ENCODE data around the gene SLC51A. TPM values are rescaled to one million over a fixed set of nuclear protein-coding genes. Genes with fewer than 3 reads are reported as not detected.
"Not testable (repeated sequence)": the region's sequence is repeated elsewhere in the genome, so short reads cannot be mapped to it uniquely, and the experiment has no call there.

SLC51A gene
- polyA plus RNA-seq, 3 donors: 0.33 to 0.79 TPM; not detected in 1

GRCh38 chr3:196209944-196210672, 6.2 kb upstream of the SLC51A start:
- WGBS, 3 donors: 83 to 95% (median 92%) methylated on average over 11 of the region's 11 CpGs
- not testable (repeated sequence) for H3K27ac ChIP-seq (ENCODE audit: low read depth, low read length)

- WGBS, 3 donors: 63 to 78% (median 71%) methylated on average over 23 of the region's 23 CpGs
Observed at GRCh38 chr3:196210673-196211556, 5.4 kb upstream of the SLC51A start, which contains the start of gene ZDHHC19. Gene ZDHHC19, minus strand, starts transcription at chr3:196211400. Its CDS starts 85 bp downstream, at chr3:196211315.

GRCh38 chr3:196214783-196215441, 1.4 kb upstream of the SLC51A start:
- H3K27ac ChIP-seq (ENCODE audit: low read depth, low read length): no peak overlapping the region
- WGBS, 3 donors: 77 to 91% (median 84%) methylated on average over 16 of the region's 16 CpGs

More at GRCh38 chr3:196210673-196211556, 5.4 kb upstream of the SLC51A start, which contains the start of gene ZDHHC19:
- H3K27ac ChIP-seq (ENCODE audit: low read depth, low read length): no peak within 1 kb of the TSS

- H3K27ac ChIP-seq (ENCODE audit: low read depth, low read length): no peak overlapping the region
- 72 to 87% (median 76%) methylated on average over 10 of the region's 10 CpGs for WGBS, 3 donors
Observed at GRCh38 chr3:196215493-196216020, 777 bp upstream of the SLC51A start.

GRCh38 chr3:196216681-196217211, 412 bp downstream of the SLC51A start:
- 30 to 54% (median 40%) methylated on average over 23 to 25 of the region's 25 CpGs for WGBS, 3 donors
- H3K27ac ChIP-seq (ENCODE audit: low read depth, low read length): no peak overlapping the region

- no peak overlapping the region for H3K27ac ChIP-seq (ENCODE audit: low read depth, low read length)
- WGBS, 3 donors: 93 to 95% (median 93%) methylated on average over 12 of the region's 12 CpGs
Observed at GRCh38 chr3:196217307-196218154, 1.2 kb downstream of the SLC51A start.

- 87 to 96% (median 90%) methylated on average over 13 of the region's 13 CpGs for WGBS, 3 donors
- no peak overlapping the region for H3K27ac ChIP-seq (ENCODE audit: low read depth, low read length)
Observed at GRCh38 chr3:196218155-196218712, 1.9 kb downstream of the SLC51A start.

GRCh38 chr3:196219194-196219969, 3.0 kb downstream of the SLC51A start:
- WGBS, 3 donors: 8 to 61% (median 9%) methylated on average over 19 of the region's 19 CpGs
- peak overlapping the region; percentile 51 for H3K27ac ChIP-seq (ENCODE audit: low read depth, low read length)

- WGBS, 3 donors: 61 to 85% (median 69%) methylated on average over 19 of the region's 19 CpGs
- H3K27ac ChIP-seq (ENCODE audit: low read depth, low read length): peak overlapping the region; percentile 51
Observed at GRCh38 chr3:196219970-196220311, 3.6 kb downstream of the SLC51A start.

GRCh38 chr3:196220587-196220986, 4.3 kb downstream of the SLC51A start:
- H3K27ac ChIP-seq (ENCODE audit: low read depth, low read length): no peak overlapping the region
- 59 to 94% (median 65%) methylated on average over 10 of the region's 10 CpGs for WGBS, 3 donors

GRCh38 chr3:196220991-196221390, 4.7 kb downstream of the SLC51A start:
- WGBS, 3 donors: 58 to 90% (median 62%) methylated on average over 7 of the region's 7 CpGs
- no peak overlapping the region for H3K27ac ChIP-seq (ENCODE audit: low read depth, low read length)

- H3K27ac ChIP-seq (ENCODE audit: low read depth, low read length): no peak overlapping the region
- 37 to 65% (median 61%) methylated on average over 19 of the region's 19 CpGs for WGBS, 3 donors
Observed at GRCh38 chr3:196222876-196223595, 6.7 kb downstream of the SLC51A start.

GRCh38 chr3:196225086-196225485, 8.8 kb downstream of the SLC51A start:
- WGBS, 3 donors: 96% methylated on average over 10 of the region's 10 CpGs
- no peak overlapping the region for H3K27ac ChIP-seq (ENCODE audit: low read depth, low read length)

- WGBS, 3 donors: 89 to 92% (median 92%) methylated on average over 15 of the region's 15 CpGs
- H3K27ac ChIP-seq (ENCODE audit: low read depth, low read length): no peak overlapping the region
Observed at GRCh38 chr3:196225763-196226364, 9.5 kb downstream of the SLC51A start.

- H3K27ac ChIP-seq (ENCODE audit: low read depth, low read length): no peak overlapping the region
- 71 to 79% (median 77%) methylated on average over 14 of the region's 14 CpGs for WGBS, 3 donors
Observed at GRCh38 chr3:196227121-196227561, 10.8 kb downstream of the SLC51A start.

Data from adipose tissue (tissue), 3 donors.